Measurements from ENCODE around the gene FASN.

The FASN gene

GRCh38 chr17:82049521-82049971, 48.5 kb downstream of the FASN start:
- Histone ChIP-seq H3K27ac (ENCODE audit: low read depth, low read length) (no peak overlapping the region), H3K4me3 (ENCODE audit: low read depth in 1 of 2, low read length in 2 of 2) (no peak overlapping the region), H3K27me3 (ENCODE audit: control insufficient read depth in 1 of 2, insufficient read depth in 2 of 2, low read length in 2 of 2) (no peaks in the 10 kb centered on the region), H3K9me3 (ENCODE audit: control insufficient read depth in 1 of 2, low read length in 2 of 2) (no peaks in the 10 kb centered on the region), H3K9ac (ENCODE audit: low read depth in 1 of 2, low read length in 2 of 2) (no peak overlapping the region), H3K36me3 (ENCODE audit: control insufficient read depth in 1 of 2, insufficient read depth in 2 of 2, low read length in 2 of 2) (peaks cover 3 to 26% of the 10 kb centered on the region in 2 donors), H3K4me1 (ENCODE audit: control insufficient read depth in 1 of 2, insufficient read depth in 2 of 2, low read length in 2 of 2) (peaks cover 11 to 29% of the 10 kb centered on the region in 2 donors)

- Histone ChIP-seq H3K36me3 (ENCODE audit: control insufficient read depth in 1 of 2, insufficient read depth in 2 of 2, low read length in 2 of 2) (peaks cover 3 to 23% of the 10 kb centered on the region in 2 donors), H3K9me3 (ENCODE audit: control insufficient read depth in 1 of 2, low read length in 2 of 2) (no peaks in the 10 kb centered on the region), H3K27me3 (ENCODE audit: control insufficient read depth in 1 of 2, insufficient read depth in 2 of 2, low read length in 2 of 2) (no peaks in the 10 kb centered on the region), H3K4me3 (ENCODE audit: low read depth in 1 of 2, low read length in 2 of 2) (no peak overlapping the region), H3K4me1 (ENCODE audit: control insufficient read depth in 1 of 2, insufficient read depth in 2 of 2, low read length in 2 of 2) (peaks cover 11 to 29% of the 10 kb centered on the region in 2 donors), H3K9ac (ENCODE audit: low read depth in 1 of 2, low read length in 2 of 2) (no peak overlapping the region), H3K27ac (ENCODE audit: low read depth, low read length) (no peak overlapping the region)
Measured at GRCh38 chr17:82049106-82049505, 48.9 kb downstream of the FASN start.

DNA sequence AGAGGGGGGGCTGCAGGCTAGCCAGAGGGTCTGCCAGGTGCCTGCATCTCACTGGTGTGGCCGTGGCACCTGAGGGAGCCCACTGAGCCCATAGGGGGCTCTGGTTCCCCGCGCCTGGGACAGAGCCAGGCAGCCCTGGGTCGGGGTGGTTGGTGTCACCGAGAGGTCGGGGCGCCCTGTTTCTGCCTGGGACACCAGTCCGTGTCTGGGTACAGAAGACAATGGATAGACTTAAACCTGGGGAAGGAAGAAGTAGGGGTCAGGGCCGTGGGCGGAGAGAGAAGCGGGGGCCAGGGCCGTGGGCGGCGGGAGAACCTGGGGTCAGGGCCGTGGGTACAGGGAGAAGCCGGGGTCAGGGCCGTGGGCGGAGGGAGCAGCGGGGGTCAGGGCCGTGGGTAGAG, 49.5 kb downstream of the FASN start:
- Histone ChIP-seq H3K9me3 (ENCODE audit: control insufficient read depth in 1 of 2, low read length in 2 of 2) (no peaks in the 10 kb centered on the region), H3K4me1 (ENCODE audit: control insufficient read depth in 1 of 2, insufficient read depth in 2 of 2, low read length in 2 of 2) (peaks cover 11 to 25% of the 10 kb centered on the region in 2 donors), H3K4me3 (ENCODE audit: low read depth in 1 of 2, low read length in 2 of 2) (no peak overlapping the region), H3K27me3 (ENCODE audit: control insufficient read depth in 1 of 2, insufficient read depth in 2 of 2, low read length in 2 of 2) (no peaks in the 10 kb centered on the region), H3K27ac (ENCODE audit: low read depth, low read length) (no peak overlapping the region), H3K9ac (ENCODE audit: low read depth in 1 of 2, low read length in 2 of 2) (no peak overlapping the region), H3K36me3 (ENCODE audit: control insufficient read depth in 1 of 2, insufficient read depth in 2 of 2, low read length in 2 of 2) (peaks cover 1 to 17% of the 10 kb centered on the region in 2 donors)

GRCh38 chr17:82047914-82048570, 50.0 kb downstream of the FASN start:
- no peak overlapping the region for H3K27ac ChIP-seq (ENCODE audit: low read depth, low read length)
- H3K9me3 ChIP-seq (ENCODE audit: control insufficient read depth in 1 of 2, low read length in 2 of 2), result no peaks in the 10 kb centered on the region
- H3K9ac ChIP-seq (ENCODE audit: low read depth in 1 of 2, low read length in 2 of 2), result no peak overlapping the region
- peaks cover 0 to 14% of the 10 kb centered on the region in 2 donors for H3K36me3 ChIP-seq (ENCODE audit: control insufficient read depth in 1 of 2, insufficient read depth in 2 of 2, low read length in 2 of 2)
- no peaks in the 10 kb centered on the region for H3K27me3 ChIP-seq (ENCODE audit: control insufficient read depth in 1 of 2, insufficient read depth in 2 of 2, low read length in 2 of 2)
- H3K4me1 ChIP-seq (ENCODE audit: control insufficient read depth in 1 of 2, insufficient read depth in 2 of 2, low read length in 2 of 2), result peaks cover 7 to 20% of the 10 kb centered on the region in 2 donors
- no peak overlapping the region for H3K4me3 ChIP-seq (ENCODE audit: low read depth in 1 of 2, low read length in 2 of 2)

- no peak overlapping the region for H3K4me3 ChIP-seq (ENCODE audit: low read depth in 1 of 2, low read length in 2 of 2)
- no peaks in the 10 kb centered on the region for H3K27me3 ChIP-seq (ENCODE audit: control insufficient read depth in 1 of 2, insufficient read depth in 2 of 2, low read length in 2 of 2)
- H3K9me3 ChIP-seq (ENCODE audit: control insufficient read depth in 1 of 2, low read length in 2 of 2), result no peaks in the 10 kb centered on the region
- peaks cover under 1 to 13% of the 10 kb centered on the region in 2 donors for H3K4me1 ChIP-seq (ENCODE audit: control insufficient read depth in 1 of 2, insufficient read depth in 2 of 2, low read length in 2 of 2)
- H3K9ac ChIP-seq (ENCODE audit: low read depth in 1 of 2, low read length in 2 of 2), result no peak overlapping the region
- H3K27ac ChIP-seq (ENCODE audit: low read depth, low read length), result no peak overlapping the region
- peaks cover 0 to 14% of the 10 kb centered on the region in 2 donors for H3K36me3 ChIP-seq (ENCODE audit: control insufficient read depth in 1 of 2, insufficient read depth in 2 of 2, low read length in 2 of 2)
Measured at GRCh38 chr17:82047379-82047778, 50.7 kb downstream of the FASN start.

- Histone ChIP-seq H3K27ac (ENCODE audit: low read depth, low read length) (no peak overlapping the region), H3K9ac (ENCODE audit: low read depth in 1 of 2, low read length in 2 of 2) (no peak overlapping the region), H3K36me3 (ENCODE audit: control insufficient read depth in 1 of 2, insufficient read depth in 2 of 2, low read length in 2 of 2) (peaks cover 0 to 14% of the 10 kb centered on the region in 2 donors), H3K27me3 (ENCODE audit: control insufficient read depth in 1 of 2, insufficient read depth in 2 of 2, low read length in 2 of 2) (no peaks in the 10 kb centered on the region), H3K9me3 (ENCODE audit: control insufficient read depth in 1 of 2, low read length in 2 of 2) (no peaks in the 10 kb centered on the region), H3K4me3 (ENCODE audit: low read depth in 1 of 2, low read length in 2 of 2) (no peak overlapping the region), H3K4me1 (ENCODE audit: control insufficient read depth in 1 of 2, insufficient read depth in 2 of 2, low read length in 2 of 2) (peaks cover 0 to 11% of the 10 kb centered on the region in 2 donors)
Measured at GRCh38 chr17:82046903-82047302, 51.1 kb downstream of the FASN start.

- no peaks in the 10 kb centered on the region for H3K27me3 ChIP-seq (ENCODE audit: control insufficient read depth in 1 of 2, insufficient read depth in 2 of 2, low read length in 2 of 2)
- no peak overlapping the region for H3K9ac ChIP-seq (ENCODE audit: low read depth in 1 of 2, low read length in 2 of 2)
- no peak overlapping the region for H3K4me3 ChIP-seq (ENCODE audit: low read depth in 1 of 2, low read length in 2 of 2)
- peaks cover 0 to 14% of the 10 kb centered on the region in 2 donors for H3K36me3 ChIP-seq (ENCODE audit: control insufficient read depth in 1 of 2, insufficient read depth in 2 of 2, low read length in 2 of 2)
- no peaks in the 10 kb centered on the region for H3K9me3 ChIP-seq (ENCODE audit: control insufficient read depth in 1 of 2, low read length in 2 of 2)
- peaks cover 0 to 11% of the 10 kb centered on the region in 2 donors for H3K4me1 ChIP-seq (ENCODE audit: control insufficient read depth in 1 of 2, insufficient read depth in 2 of 2, low read length in 2 of 2)
- H3K27ac ChIP-seq (ENCODE audit: low read depth, low read length), result no peak overlapping the region
Measured at GRCh38 chr17:82045936-82046484, 52.0 kb downstream of the FASN start.

GRCh38 chr17:82043507-82043906, 54.5 kb downstream of the FASN start:
- Histone ChIP-seq H3K27ac (ENCODE audit: low read depth, low read length) (no peak overlapping the region), H3K36me3 (ENCODE audit: control insufficient read depth in 1 of 2, insufficient read depth in 2 of 2, low read length in 2 of 2) (peaks cover 0 to 12% of the 10 kb centered on the region in 2 donors), H3K27me3 (ENCODE audit: control insufficient read depth in 1 of 2, insufficient read depth in 2 of 2, low read length in 2 of 2) (no peaks in the 10 kb centered on the region), H3K4me3 (ENCODE audit: low read depth in 1 of 2, low read length in 2 of 2) (no peak overlapping the region), H3K9ac (ENCODE audit: low read depth in 1 of 2, low read length in 2 of 2) (no peak overlapping the region), H3K9me3 (ENCODE audit: control insufficient read depth in 1 of 2, low read length in 2 of 2) (no peaks in the 10 kb centered on the region), H3K4me1 (ENCODE audit: control insufficient read depth in 1 of 2, insufficient read depth in 2 of 2, low read length in 2 of 2) (no peaks in the 10 kb centered on the region)

- Histone ChIP-seq H3K4me1 (ENCODE audit: control insufficient read depth in 1 of 2, insufficient read depth in 2 of 2, low read length in 2 of 2) (peaks cover 0 to 5% of the 10 kb centered on the region in 2 donors), H3K9ac (ENCODE audit: low read depth in 1 of 2, low read length in 2 of 2) (no peak overlapping the region), H3K27me3 (ENCODE audit: control insufficient read depth in 1 of 2, insufficient read depth in 2 of 2, low read length in 2 of 2) (no peaks in the 10 kb centered on the region), H3K36me3 (ENCODE audit: control insufficient read depth in 1 of 2, insufficient read depth in 2 of 2, low read length in 2 of 2) (peaks cover 0 to 5% of the 10 kb centered on the region in 2 donors), H3K27ac (ENCODE audit: low read depth, low read length) (no peak overlapping the region), H3K9me3 (ENCODE audit: control insufficient read depth in 1 of 2, low read length in 2 of 2) (no peaks in the 10 kb centered on the region), H3K4me3 (ENCODE audit: low read depth in 1 of 2, low read length in 2 of 2) (no peak overlapping the region)
Measured at GRCh38 chr17:82042649-82043048, 55.4 kb downstream of the FASN start.

DNA sequence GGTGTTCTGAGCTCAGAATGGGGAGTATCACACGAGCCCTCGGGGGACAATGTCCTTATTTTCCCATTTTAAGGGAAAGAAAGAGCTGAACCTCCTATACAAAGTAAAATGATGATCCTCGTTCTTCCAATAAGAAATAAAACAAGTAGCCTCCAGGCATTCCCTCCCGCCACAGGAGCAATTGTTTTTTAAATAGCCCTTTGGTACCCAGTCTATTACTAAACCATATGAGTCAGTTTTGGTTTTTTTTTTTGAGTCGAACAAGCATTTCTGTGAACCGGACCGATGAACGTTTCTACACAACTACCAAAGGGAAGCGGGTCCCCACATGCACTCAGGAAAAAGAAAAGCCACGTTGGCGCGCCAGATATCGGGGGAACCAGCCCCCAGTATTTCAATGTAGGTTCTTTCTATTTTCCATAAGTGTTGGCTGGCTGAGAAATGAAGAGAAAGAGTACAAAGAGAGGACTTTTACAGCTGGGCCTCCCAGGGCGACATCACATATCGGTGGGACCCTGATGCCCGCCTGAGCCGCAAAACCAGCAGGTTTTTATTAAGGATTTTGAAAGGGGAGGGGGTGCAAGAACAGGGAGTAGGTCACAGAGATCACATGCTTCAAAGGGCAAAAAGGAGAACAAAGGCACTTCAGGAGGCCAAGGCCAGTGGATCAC, 56.8 kb downstream of the FASN start:
- Histone ChIP-seq H3K27me3 (ENCODE audit: control insufficient read depth in 1 of 2, insufficient read depth in 2 of 2, low read length in 2 of 2) (no peaks in the 10 kb centered on the region), H3K9ac (ENCODE audit: low read depth in 1 of 2, low read length in 2 of 2) (no peak overlapping the region), H3K4me1 (ENCODE audit: control insufficient read depth in 1 of 2, insufficient read depth in 2 of 2, low read length in 2 of 2) (peaks cover 5 to 13% of the 10 kb centered on the region in 2 donors), H3K9me3 (ENCODE audit: control insufficient read depth in 1 of 2, low read length in 2 of 2) (no peaks in the 10 kb centered on the region), H3K4me3 (ENCODE audit: low read depth in 1 of 2, low read length in 2 of 2) (no peak overlapping the region), H3K27ac (ENCODE audit: low read depth, low read length) (no peak overlapping the region), H3K36me3 (ENCODE audit: control insufficient read depth in 1 of 2, insufficient read depth in 2 of 2, low read length in 2 of 2) (no peaks in the 10 kb centered on the region)

Data from duodenal mucosa (tissue), 2 donors.